Parathyroid adenoma (tissue), 2 donors: ENCODE measurements around the gene DNAH2.
A peak's percentile ranks its signal among the peaks of the same experiment; 100 is the strongest.

ENCODE experiments used
- H2AFZ ChIP-seq: fragments of 300-600 bp; sonication (generic); one replicate; pipeline ENCODE4 v1.7.0; 2017; ENCODE audit warnings: antibody characterized with exemption, mild to moderate bottlenecking
- H3K27ac ChIP-seq: fragments of 300-600 bp; sonication (generic); one replicate; pipeline ENCODE4 v1.7.0; 2017
- H3K27me3 ChIP-seq: fragments of 300-600 bp; sonication (generic); one replicate; pipeline ENCODE4 v1.7.0; 2017; ENCODE audit warnings: low read length; ENCODE audit not compliant: control insufficient read depth, insufficient read depth
- H3K36me3 ChIP-seq: fragments of 300-600 bp; sonication (generic); one replicate; pipeline ENCODE4 v1.7.0; 2017; ENCODE audit warnings: low read length; ENCODE audit not compliant: control insufficient read depth, insufficient read depth
- H3K4me1 ChIP-seq: fragments of 300-600 bp; sonication (generic); one replicate; pipeline ENCODE4 v1.7.0; 2017; ENCODE audit warnings: control low read depth
- H3K4me2 ChIP-seq: fragments of 300-600 bp; sonication (generic); one replicate; pipeline ENCODE4 v1.7.0; 2017; ENCODE audit warnings: low read length
- H3K4me3 ChIP-seq: fragments of 300-600 bp; sonication (generic); one replicate; pipeline ENCODE4 v1.7.0; 2017; ENCODE audit warnings: low read depth, low read length
- H3K79me2 ChIP-seq: fragments of 300-600 bp; sonication (generic); one replicate; pipeline ENCODE4 v1.7.0; 2017; ENCODE audit warnings: control low read depth
- H3K9ac ChIP-seq: fragments of 300-600 bp; sonication (generic); one replicate; pipeline ENCODE4 v1.7.0; 2017; ENCODE audit warnings: mild to moderate bottlenecking
- H3K9me3 ChIP-seq: fragments of 300-600 bp; sonication (generic); one replicate; pipeline ENCODE4 v1.7.0; 2017; ENCODE audit warnings: low read length; ENCODE audit not compliant: control insufficient read depth
- TF ChIP-seq, protein P1 (sequence below): fragments of 300-600 bp; sonication (generic); IDR thresholded peaks from one replicate; pipeline ENCODE4 v1.7.0; 2017; ENCODE audit warnings: antibody characterized with exemption, mild to moderate bottlenecking
- donor health status: primary hyperparathyroidism.

The DNAH2 gene

DNA sequence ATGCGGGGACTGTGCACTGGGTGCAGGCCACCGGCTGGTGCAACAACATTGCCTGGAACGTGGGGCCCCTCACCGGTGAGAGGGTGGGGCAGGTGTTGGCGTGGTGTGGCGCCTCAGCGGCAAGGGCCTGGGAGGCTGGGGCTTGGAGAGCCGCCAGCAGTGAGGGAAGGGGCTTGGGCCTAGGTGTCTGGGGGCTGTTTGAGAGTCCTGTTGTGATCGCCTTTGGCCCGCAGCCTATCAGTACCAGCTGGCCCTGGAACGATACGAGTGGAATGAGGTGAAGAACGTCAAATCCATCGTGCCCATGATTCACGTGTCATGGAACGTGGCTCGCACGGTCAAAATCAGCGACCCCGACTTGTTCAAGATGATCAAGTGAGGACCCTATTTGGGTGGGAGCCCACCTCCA is 134.7 kb downstream of the DNAH2 start:
- Histone ChIP-seq H3K27me3 (no peaks in the 10 kb centered on the region), H3K9ac (no peak overlapping the region), H3K4me2 (peak overlapping the region; percentile 66), H2AFZ (no peak overlapping the region), H3K27ac (peak overlapping the region; percentile 16), H3K36me3 (no peaks in the 10 kb centered on the region), H3K9me3 (no peaks in the 10 kb centered on the region), H3K4me3 (no peak overlapping the region), H3K4me1 (peaks cover 15% of the 10 kb centered on the region), H3K79me2 (no peaks in the 10 kb centered on the region)
- TF ChIP-seq, protein P1, sequence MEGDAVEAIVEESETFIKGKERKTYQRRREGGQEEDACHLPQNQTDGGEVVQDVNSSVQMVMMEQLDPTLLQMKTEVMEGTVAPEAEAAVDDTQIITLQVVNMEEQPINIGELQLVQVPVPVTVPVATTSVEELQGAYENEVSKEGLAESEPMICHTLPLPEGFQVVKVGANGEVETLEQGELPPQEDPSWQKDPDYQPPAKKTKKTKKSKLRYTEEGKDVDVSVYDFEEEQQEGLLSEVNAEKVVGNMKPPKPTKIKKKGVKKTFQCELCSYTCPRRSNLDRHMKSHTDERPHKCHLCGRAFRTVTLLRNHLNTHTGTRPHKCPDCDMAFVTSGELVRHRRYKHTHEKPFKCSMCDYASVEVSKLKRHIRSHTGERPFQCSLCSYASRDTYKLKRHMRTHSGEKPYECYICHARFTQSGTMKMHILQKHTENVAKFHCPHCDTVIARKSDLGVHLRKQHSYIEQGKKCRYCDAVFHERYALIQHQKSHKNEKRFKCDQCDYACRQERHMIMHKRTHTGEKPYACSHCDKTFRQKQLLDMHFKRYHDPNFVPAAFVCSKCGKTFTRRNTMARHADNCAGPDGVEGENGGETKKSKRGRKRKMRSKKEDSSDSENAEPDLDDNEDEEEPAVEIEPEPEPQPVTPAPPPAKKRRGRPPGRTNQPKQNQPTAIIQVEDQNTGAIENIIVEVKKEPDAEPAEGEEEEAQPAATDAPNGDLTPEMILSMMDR: no peak

DNA sequence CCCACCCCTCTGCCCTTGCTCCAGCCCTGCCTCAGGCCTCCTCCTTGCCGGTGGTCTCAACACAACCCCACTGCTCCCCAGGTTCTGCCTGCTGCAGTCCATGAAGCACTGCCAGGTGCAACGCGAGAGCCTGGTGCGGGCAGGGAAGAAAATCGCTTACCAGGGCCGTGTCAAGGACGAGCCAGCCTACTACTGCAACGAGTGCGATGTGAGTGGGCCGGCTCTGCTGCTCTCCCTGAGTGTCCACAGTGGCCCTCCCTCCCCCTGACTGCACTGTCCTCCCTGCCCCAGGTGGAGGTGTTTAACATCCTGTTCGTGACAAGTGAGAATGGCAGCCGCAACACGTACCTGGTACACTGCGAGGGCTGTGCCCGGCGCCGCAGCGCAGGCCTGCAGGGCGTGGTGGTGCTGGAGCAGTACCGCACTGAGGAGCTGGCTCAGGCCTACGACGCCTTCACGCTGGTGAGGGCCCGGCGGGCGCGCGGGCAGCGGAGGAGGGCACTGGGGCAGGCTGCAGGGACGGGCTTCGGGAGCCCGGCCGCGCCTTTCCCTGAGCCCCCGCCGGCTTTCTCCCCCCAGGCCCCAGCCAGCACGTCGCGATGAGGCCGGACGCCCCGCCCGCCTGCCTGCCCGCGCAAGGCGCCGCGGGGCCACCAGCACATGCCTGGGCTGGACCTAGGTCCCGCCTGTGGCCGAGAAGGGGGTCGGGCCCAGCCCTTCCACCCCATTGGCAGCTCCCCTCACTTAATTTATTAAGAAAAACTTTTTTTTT is 135.6 kb downstream of the DNAH2 start:
- H2AFZ ChIP-seq: no peak overlapping the region
- peaks cover 15% of the 10 kb centered on the region for H3K4me1 ChIP-seq
- H3K36me3 ChIP-seq: no peaks in the 10 kb centered on the region
- H3K4me3 ChIP-seq: no peak overlapping the region
- H3K9me3 ChIP-seq: no peaks in the 10 kb centered on the region
- H3K9ac ChIP-seq: no peak overlapping the region
- H3K27ac ChIP-seq: no peak overlapping the region
- no peak overlapping the region for H3K4me2 ChIP-seq
- H3K79me2 ChIP-seq: no peaks in the 10 kb centered on the region
- TF ChIP-seq, protein P1: no peak
- H3K27me3 ChIP-seq: no peaks in the 10 kb centered on the region

DNA sequence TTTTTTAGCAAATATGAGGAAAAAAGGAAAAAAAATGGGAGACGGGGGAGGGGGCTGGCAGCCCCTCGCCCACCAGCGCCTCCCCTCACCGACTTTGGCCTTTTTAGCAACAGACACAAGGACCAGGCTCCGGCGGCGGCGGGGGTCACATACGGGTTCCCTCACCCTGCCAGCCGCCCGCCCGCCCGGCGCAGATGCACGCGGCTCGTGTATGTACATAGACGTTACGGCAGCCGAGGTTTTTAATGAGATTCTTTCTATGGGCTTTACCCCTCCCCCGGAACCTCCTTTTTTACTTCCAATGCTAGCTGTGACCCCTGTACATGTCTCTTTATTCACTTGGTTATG is 136.1 kb downstream of the DNAH2 start:
- no peaks in the 10 kb centered on the region for H3K27me3 ChIP-seq
- H3K4me2 ChIP-seq: no peak overlapping the region
- peaks cover 20% of the 10 kb centered on the region for H3K4me1 ChIP-seq
- no peaks in the 10 kb centered on the region for H3K36me3 ChIP-seq
- H3K79me2 ChIP-seq: no peaks in the 10 kb centered on the region
- no peak overlapping the region for H3K4me3 ChIP-seq
- H2AFZ ChIP-seq: no peak overlapping the region
- H3K9ac ChIP-seq: no peak overlapping the region
- TF ChIP-seq, protein P1: no peak
- no peaks in the 10 kb centered on the region for H3K9me3 ChIP-seq
- H3K27ac ChIP-seq: peak overlapping the region; percentile 13

DNA sequence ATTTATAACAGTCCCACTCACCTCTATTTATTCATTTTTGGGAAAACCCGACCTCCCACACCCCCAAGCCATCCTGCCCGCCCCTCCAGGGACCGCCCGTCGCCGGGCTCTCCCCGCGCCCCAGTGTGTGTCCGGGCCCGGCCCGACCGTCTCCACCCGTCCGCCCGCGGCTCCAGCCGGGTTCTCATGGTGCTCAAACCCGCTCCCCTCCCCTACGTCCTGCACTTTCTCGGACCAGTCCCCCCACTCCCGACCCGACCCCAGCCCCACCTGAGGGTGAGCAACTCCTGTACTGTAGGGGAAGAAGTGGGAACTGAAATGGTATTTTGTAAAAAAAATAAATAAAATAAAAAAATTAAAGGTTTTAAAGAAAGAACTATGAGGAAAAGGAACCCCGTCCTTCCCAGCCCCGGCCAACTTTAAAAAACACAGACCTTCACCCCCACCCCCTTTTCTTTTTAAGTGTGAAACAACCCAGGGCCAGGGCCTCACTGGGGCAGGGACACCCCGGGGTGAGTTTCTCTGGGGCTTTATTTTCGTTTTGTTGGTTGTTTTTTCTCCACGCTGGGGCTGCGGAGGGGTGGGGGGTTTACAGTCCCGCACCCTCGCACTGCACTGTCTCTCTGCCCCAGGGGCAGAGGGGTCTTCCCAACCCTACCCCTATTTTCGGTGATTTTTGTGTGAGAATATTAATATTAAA is 136.7 kb downstream of the DNAH2 start:
- Histone ChIP-seq H2AFZ (no peak overlapping the region), H3K4me1 (peaks cover 20% of the 10 kb centered on the region), H3K9me3 (no peaks in the 10 kb centered on the region), H3K36me3 (no peaks in the 10 kb centered on the region), H3K79me2 (no peaks in the 10 kb centered on the region), H3K9ac (no peak overlapping the region), H3K4me3 (no peak overlapping the region), H3K27ac (peak overlapping the region; percentile 13), H3K4me2 (no peak overlapping the region), H3K27me3 (no peaks in the 10 kb centered on the region)
- TF ChIP-seq, protein P1: no peak
